WI38 (cell line): Measurements from ENCODE around the gene FAM228B.

ENCODE experiments used
- H3K4me3 ChIP-seq: 2 replicates; pipeline ENCODE4 v1.5.1; 2011; ENCODE audit warnings: low read depth, mild to moderate bottlenecking, control low read depth, low read length
- TF ChIP-seq, protein P1 (sequence below): IDR thresholded peaks from 2 replicates; pipeline ENCODE4 v1.5.1; 2012; ENCODE audit warnings: low read depth, mild to moderate bottlenecking, control low read depth, low read length

The FAM228B gene

DNA sequence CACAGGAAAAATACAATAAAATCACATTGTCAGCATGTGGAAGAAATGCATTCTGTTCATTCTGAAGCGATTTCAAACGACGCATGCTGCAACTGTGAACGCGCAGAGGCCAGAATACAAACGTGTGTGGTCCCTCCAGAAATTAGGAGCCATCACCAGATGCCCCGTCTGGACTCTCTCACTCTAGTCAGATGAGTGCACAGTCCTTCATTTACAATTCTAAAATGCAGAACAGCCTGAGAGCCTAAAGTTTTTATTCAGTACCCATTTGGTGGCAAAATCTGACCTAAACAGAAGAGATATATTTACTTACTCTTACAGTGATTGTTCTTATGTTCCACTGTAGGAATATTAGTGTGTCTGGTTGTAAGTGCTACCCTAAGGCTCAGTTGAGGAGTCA lies 88.1 kb downstream of the FAM228B start:
- TF ChIP-seq, protein P1, sequence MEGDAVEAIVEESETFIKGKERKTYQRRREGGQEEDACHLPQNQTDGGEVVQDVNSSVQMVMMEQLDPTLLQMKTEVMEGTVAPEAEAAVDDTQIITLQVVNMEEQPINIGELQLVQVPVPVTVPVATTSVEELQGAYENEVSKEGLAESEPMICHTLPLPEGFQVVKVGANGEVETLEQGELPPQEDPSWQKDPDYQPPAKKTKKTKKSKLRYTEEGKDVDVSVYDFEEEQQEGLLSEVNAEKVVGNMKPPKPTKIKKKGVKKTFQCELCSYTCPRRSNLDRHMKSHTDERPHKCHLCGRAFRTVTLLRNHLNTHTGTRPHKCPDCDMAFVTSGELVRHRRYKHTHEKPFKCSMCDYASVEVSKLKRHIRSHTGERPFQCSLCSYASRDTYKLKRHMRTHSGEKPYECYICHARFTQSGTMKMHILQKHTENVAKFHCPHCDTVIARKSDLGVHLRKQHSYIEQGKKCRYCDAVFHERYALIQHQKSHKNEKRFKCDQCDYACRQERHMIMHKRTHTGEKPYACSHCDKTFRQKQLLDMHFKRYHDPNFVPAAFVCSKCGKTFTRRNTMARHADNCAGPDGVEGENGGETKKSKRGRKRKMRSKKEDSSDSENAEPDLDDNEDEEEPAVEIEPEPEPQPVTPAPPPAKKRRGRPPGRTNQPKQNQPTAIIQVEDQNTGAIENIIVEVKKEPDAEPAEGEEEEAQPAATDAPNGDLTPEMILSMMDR: no peak
- no peak overlapping the region for H3K4me3 ChIP-seq

DNA sequence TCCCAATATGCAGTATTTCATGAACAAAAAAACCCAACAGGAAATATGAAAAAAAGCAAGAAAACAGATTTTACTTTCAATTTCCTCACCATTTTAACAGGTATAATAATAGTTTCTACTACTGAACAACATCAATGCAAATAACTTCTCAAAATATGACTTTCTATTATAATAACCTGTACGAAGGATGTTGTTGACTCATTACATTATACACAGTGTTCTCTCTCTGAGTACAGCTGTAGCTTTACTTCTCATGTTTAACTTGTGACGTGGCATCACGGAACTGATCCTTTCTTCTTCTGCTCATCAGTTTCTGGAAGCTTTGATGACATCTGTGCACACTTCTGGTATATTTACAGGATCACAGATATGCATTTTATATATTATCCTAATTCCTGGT lies 91.6 kb downstream of the FAM228B start:
- H3K4me3 ChIP-seq: no peak overlapping the region
- TF ChIP-seq, protein P1: no peak
